ENCODE measurements around the gene TNFSF13. TPM values are rescaled to one million over a fixed set of nuclear protein-coding genes. Genes with fewer than 3 reads are reported as not detected.

TNFSF13 gene
- 1 to 10 TPM; 1.2 to 8.1 (median 2.0) TPM for total RNA-seq

GRCh38 chr17:7558544-7559319 lies at the start of gene TNFSF13:
TSS of gene TNFSF13 (plus strand) at chr17:7558750. CDS start at chr17:7559040, 290 bp downstream.
- 61 to 100% (median 83%) methylated on average over 1 to 6 of the region's 16 CpGs; no CpG with 5 or more reads in 5 of the 10 experiments for WGBS, 10 experiments
- in situ Hi-C loops (cut with MboI; ENCODE audit: low pct_unique_long_range_greater_than_20kb in 2 of 9, low sequenced_read_pairs in 9 of 9, unreplicated experiment in 9 of 9): loop anchor here in 1 of 9 experiments (25.0 kb wide), 1 partner anchor 521 kb away; the partner anchor contains the start of genes SLC16A11 and SLC16A13
- no peak for ATAC-seq (replicated peaks in 6 of 8)
- peaks cover 20 to 31% of the 10 kb centered on the region in 2 donors for H3K4me1 ChIP-seq (replicated peaks in 1 of 2)
- no peak within 1 kb of the TSS for H3K27ac ChIP-seq
- no peak within 1 kb of the TSS for H3K4me3 ChIP-seq

GRCh38 chr17:7508846-7509245 lies 49.7 kb upstream of the TNFSF13 start:
- in situ Hi-C loops (cut with MboI; ENCODE audit: low pct_unique_long_range_greater_than_20kb in 2 of 9, low sequenced_read_pairs in 9 of 9, unreplicated experiment in 9 of 9): no loop called here
- ATAC-seq (replicated peaks in 6 of 8): no peak
- H3K27ac ChIP-seq: no peak overlapping the region
- WGBS, 10 experiments: 33 to 100% (median 88%) methylated on average over 1 to 4 of the region's 9 CpGs; no CpG with 5 or more reads in 4 of the 10 experiments
- no peak overlapping the region for H3K4me3 ChIP-seq
- H3K4me1 ChIP-seq (replicated peaks in 1 of 2): no peaks in the 10 kb centered on the region

- Histone ChIP-seq H3K27ac (no peak overlapping the region), H3K4me1 (replicated peaks in 1 of 2) (no peaks in the 10 kb centered on the region), H3K4me3 (no peak overlapping the region)
- in situ Hi-C loops (cut with MboI; ENCODE audit: low pct_unique_long_range_greater_than_20kb in 2 of 9, low sequenced_read_pairs in 9 of 9, unreplicated experiment in 9 of 9): no loop called here
- peak in 2 of 8 experiments; percentile 3 to 10 for ATAC-seq (replicated peaks in 6 of 8)
- 40 to 91% (median 80%) methylated on average over 1 to 5 of the region's 5 CpGs; no CpG with 5 or more reads in 3 of the 10 experiments for WGBS, 10 experiments
Observed at GRCh38 chr17:7509937-7510336, 48.6 kb upstream of the TNFSF13 start.

- Histone ChIP-seq H3K4me1 (replicated peaks in 1 of 2) (no peaks in the 10 kb centered on the region), H3K27ac (no peak overlapping the region), H3K4me3 (no peak overlapping the region)
- WGBS, 10 experiments: 84 to 100% (median 92%) methylated on average over 2 to 6 of the region's 10 CpGs; no CpG with 5 or more reads in 4 of the 10 experiments
- ATAC-seq (replicated peaks in 6 of 8): peak in 4 of 8 experiments; percentile 7 to 16 (median 13)
- in situ Hi-C loops (cut with MboI; ENCODE audit: low pct_unique_long_range_greater_than_20kb in 2 of 9, low sequenced_read_pairs in 9 of 9, unreplicated experiment in 9 of 9): no loop called here
Observed at GRCh38 chr17:7511108-7511507, 47.4 kb upstream of the TNFSF13 start.

- no peaks in the 10 kb centered on the region for H3K4me1 ChIP-seq (replicated peaks in 1 of 2)
- 80 to 100% (median 93%) methylated on average over 2 to 10 of the region's 15 CpGs; no CpG with 5 or more reads in 6 of the 10 experiments for WGBS, 10 experiments
- in situ Hi-C loops (cut with MboI; ENCODE audit: low pct_unique_long_range_greater_than_20kb in 2 of 9, low sequenced_read_pairs in 9 of 9, unreplicated experiment in 9 of 9): no loop called here
- H3K27ac ChIP-seq: no peak overlapping the region
- peak in 3 of 8 experiments; percentile 2 to 23 (median 19) for ATAC-seq (replicated peaks in 6 of 8)
- H3K4me3 ChIP-seq: no peak overlapping the region
Observed at GRCh38 chr17:7512105-7512504, 46.4 kb upstream of the TNFSF13 start.

GRCh38 chr17:7512824-7513540 lies 45.6 kb upstream of the TNFSF13 start:
- H3K4me1 ChIP-seq (replicated peaks in 1 of 2): no peaks in the 10 kb centered on the region
- in situ Hi-C loops (cut with MboI; ENCODE audit: low pct_unique_long_range_greater_than_20kb in 2 of 9, low sequenced_read_pairs in 9 of 9, unreplicated experiment in 9 of 9): no loop called here
- peak in 3 of 8 experiments; percentile 4 to 13 (median 11) for ATAC-seq (replicated peaks in 6 of 8)
- no peak overlapping the region for H3K4me3 ChIP-seq
- H3K27ac ChIP-seq: no peak overlapping the region
- 93 to 100% (median 97%) methylated on average over 1 to 11 of the region's 20 CpGs; no CpG with 5 or more reads in 3 of the 10 experiments for WGBS, 10 experiments

- Histone ChIP-seq H3K4me1 (replicated peaks in 1 of 2) (no peaks in the 10 kb centered on the region), H3K27ac (no peak overlapping the region), H3K4me3 (no peak overlapping the region)
- in situ Hi-C loops (cut with MboI; ENCODE audit: low pct_unique_long_range_greater_than_20kb in 2 of 9, low sequenced_read_pairs in 9 of 9, unreplicated experiment in 9 of 9): no loop called here
- peak in 3 of 8 experiments; percentile 7 to 64 (median 32) for ATAC-seq (replicated peaks in 6 of 8)
- WGBS, 10 experiments: 73 to 80% (median 73%) methylated on average over 1 to 2 of the region's 17 CpGs; no CpG with 5 or more reads in 7 of the 10 experiments
Observed at GRCh38 chr17:7513850-7514419, 44.6 kb upstream of the TNFSF13 start.

- no peak overlapping the region for H3K4me3 ChIP-seq
- in situ Hi-C loops (cut with MboI; ENCODE audit: low pct_unique_long_range_greater_than_20kb in 2 of 9, low sequenced_read_pairs in 9 of 9, unreplicated experiment in 9 of 9): no loop called here
- ATAC-seq (replicated peaks in 6 of 8): no peak
- no peaks in the 10 kb centered on the region for H3K4me1 ChIP-seq (replicated peaks in 1 of 2)
- WGBS, 10 experiments: 86 to 100% (median 91%) methylated on average over 1 to 12 of the region's 13 CpGs
- H3K27ac ChIP-seq: no peak overlapping the region
Observed at GRCh38 chr17:7515911-7516610, 42.5 kb upstream of the TNFSF13 start.

GRCh38 chr17:7523033-7523432 lies 35.5 kb upstream of the TNFSF13 start:
- Histone ChIP-seq H3K4me3 (no peak overlapping the region), H3K4me1 (replicated peaks in 1 of 2) (no peaks in the 10 kb centered on the region), H3K27ac (no peak overlapping the region)
- peak in 3 of 8 experiments; percentile 47 to 71 (median 52) for ATAC-seq (replicated peaks in 6 of 8)
- in situ Hi-C loops (cut with MboI; ENCODE audit: low pct_unique_long_range_greater_than_20kb in 2 of 9, low sequenced_read_pairs in 9 of 9, unreplicated experiment in 9 of 9): no loop called here
- 53 to 100% (median 68%) methylated on average over 2 to 8 of the region's 10 CpGs; no CpG with 5 or more reads in 2 of the 10 experiments for WGBS, 10 experiments

GRCh38 chr17:7528842-7529241 lies 29.7 kb upstream of the TNFSF13 start:
- ATAC-seq (replicated peaks in 6 of 8): no peak
- Histone ChIP-seq H3K27ac (no peak overlapping the region), H3K4me3 (no peak overlapping the region), H3K4me1 (replicated peaks in 1 of 2) (no peaks in the 10 kb centered on the region)
- in situ Hi-C loops (cut with MboI; ENCODE audit: low pct_unique_long_range_greater_than_20kb in 2 of 9, low sequenced_read_pairs in 9 of 9, unreplicated experiment in 9 of 9): no loop called here

GRCh38 chr17:7530023-7530900 lies 28.3 kb upstream of the TNFSF13 start:
- 30 to 100% (median 90%) methylated on average over 1 to 6 of the region's 6 CpGs; no CpG with 5 or more reads in 1 of the 10 experiments for WGBS, 10 experiments
- no peak for ATAC-seq (replicated peaks in 6 of 8)
- Histone ChIP-seq H3K27ac (no peak overlapping the region), H3K4me3 (no peak overlapping the region), H3K4me1 (replicated peaks in 1 of 2) (no peaks in the 10 kb centered on the region)
- in situ Hi-C loops (cut with MboI; ENCODE audit: low pct_unique_long_range_greater_than_20kb in 2 of 9, low sequenced_read_pairs in 9 of 9, unreplicated experiment in 9 of 9): no loop called here

- no peaks in the 10 kb centered on the region for H3K4me1 ChIP-seq (replicated peaks in 1 of 2)
- no peak overlapping the region for H3K27ac ChIP-seq
- 0 to 76% (median 33%) methylated on average over 1 to 3 of the region's 3 CpGs; no CpG with 5 or more reads in 3 of the 10 experiments for WGBS, 10 experiments
- ATAC-seq (replicated peaks in 6 of 8): no peak
- in situ Hi-C loops (cut with MboI; ENCODE audit: low pct_unique_long_range_greater_than_20kb in 2 of 9, low sequenced_read_pairs in 9 of 9, unreplicated experiment in 9 of 9): no loop called here
- no peak overlapping the region for H3K4me3 ChIP-seq
Observed at GRCh38 chr17:7538050-7538449, 20.5 kb upstream of the TNFSF13 start.

Measured in motor neuron (in vitro differentiated cells).